OCI-LY7 (cell line): Measurements from ENCODE around the gene RRP15. TPM values are rescaled to one million over a fixed set of nuclear protein-coding genes. Genes with fewer than 3 reads are reported as not detected.

Source experiments
- BruUV-seq: library from RNA; stranded (reverse); fragments of 400-500 nt; replicated peaks from 2 replicates; lab custom pipeline; 2021; lab: Mats Ljungman, UMichigan
- CTCF ChIA-PET: fragments of 300-600 bp; sonication (Branson Sonifier 250); formaldehyde crosslinking; loops from one replicate; lab custom pipeline; 2022; ENCODE audit warnings: antibody characterized with exemption; ENCODE audit not compliant: unreplicated experiment; lab: Charles Lee
- POLR2A ChIA-PET: fragments of 300-600 bp; sonication (Branson Sonifier 250); formaldehyde crosslinking; loops from one replicate; lab custom pipeline; 2022; ENCODE audit warnings: antibody characterized with exemption; lab: Charles Lee
- DNase-seq: peaks from one replicate; pipeline ENCODE4 v3.0.0-alpha.2; 2015; ENCODE audit warnings: low spot score
- H2AFZ ChIP-seq: fragments of 200-600 bp; sonication (generic), shearing (Covaris generic); 2 replicates; pipeline ENCODE4 v1.6.1; 2014; ENCODE audit warnings: mild to moderate bottlenecking, antibody characterized with exemption, low read length, moderate library complexity
- H3K27ac ChIP-seq: fragments of 200-600 bp; sonication (generic); 2 replicates; pipeline ENCODE4 v1.5.1; 2014; ENCODE audit warnings: mixed run types, low read depth, mild to moderate bottlenecking, moderate library complexity, low read length, inconsistent platforms; ENCODE audit not compliant: poor library complexity, severe bottlenecking
- H3K36me3 ChIP-seq: fragments of 200-600 bp; sonication (generic); 2 replicates; pipeline ENCODE4 v1.6.1; 2014; ENCODE audit warnings: mild to moderate bottlenecking, antibody characterized with exemption, low read length, moderate library complexity, mixed read lengths; ENCODE audit not compliant: insufficient read depth
- H3K4me1 ChIP-seq: fragments of 200-600 bp; sonication (generic); 2 replicates; pipeline ENCODE4 v1.5.1; 2014; ENCODE audit warnings: mild to moderate bottlenecking, low read length; ENCODE audit not compliant: insufficient read depth, poor library complexity, severe bottlenecking
- H3K4me2 ChIP-seq: fragments of 200-600 bp; sonication (generic); 2 replicates; pipeline ENCODE4 v1.6.1; 2014; ENCODE audit warnings: mild to moderate bottlenecking, low read length
- H3K4me3 ChIP-seq: fragments of 200-600 bp; sonication (generic); 2 replicates; pipeline ENCODE4 v1.5.1; 2014; ENCODE audit warnings: mild to moderate bottlenecking, low read depth, low read length; ENCODE audit not compliant: poor library complexity, severe bottlenecking
- H3K79me2 ChIP-seq: fragments of 200-600 bp; sonication (generic); 2 replicates; pipeline ENCODE4 v1.6.1; 2016; ENCODE audit warnings: low read depth, mild to moderate bottlenecking, low read length, moderate library complexity, mixed read lengths; ENCODE audit not compliant: insufficient read depth
- H3K9me2 ChIP-seq: fragments of 200-600 bp; sonication (generic); 2 replicates; pipeline ENCODE4 v1.6.1; 2016; ENCODE audit warnings: mild to moderate bottlenecking, low read length, mixed read lengths; ENCODE audit not compliant: insufficient read depth
- H3K9me3 ChIP-seq: fragments of 200-600 bp; sonication (generic); 2 replicates; pipeline ENCODE4 v1.6.1; 2014; ENCODE audit warnings: mild to moderate bottlenecking, mixed run types, low read length, mixed read lengths
- H4K20me1 ChIP-seq: fragments of 200-600 bp; sonication (generic); 2 replicates; pipeline ENCODE4 v1.6.1; 2014; ENCODE audit warnings: mild to moderate bottlenecking, antibody characterized with exemption, low read length, moderate library complexity, mixed read lengths; ENCODE audit not compliant: insufficient read depth
- EZH2phosphoT487 ChIP-seq: fragments of 200-600 bp; sonication (generic); IDR thresholded peaks from 2 replicates; pipeline ENCODE4 v1.6.1; 2018; ENCODE audit warnings: low read depth, borderline replicate concordance, mild to moderate bottlenecking, mixed run types, antibody characterized with exemption, low read length, moderate library complexity, mixed read lengths
- intact Hi-C: fragments of 100-400 bp; cut with micrococcal nuclease; formaldehyde crosslinking; loops from one replicate; pipeline ENCODE4 v1.10.0; 2022; ENCODE audit not compliant: unreplicated experiment
- total RNA-seq, 2 experiments: library from RNA; depleted of rRNA in 1 of 2; stranded (reverse); fragments of >200 nt in 1 of 2; shearing (Covaris generic) in 1 of 2; gene quantifications; 2 replicates each; pipeline ENCODE4 v1.2.3, GENCODE V29; 2014 to 2022
- TF ChIP-seq, protein P1 (sequence below): fragments of 200-600 bp; sonication (generic); conservative IDR thresholded peaks from 2 replicates; pipeline ENCODE4 v1.5.1; 2014; ENCODE audit warnings: mild to moderate bottlenecking, antibody characterized with exemption, low read length, moderate library complexity, mixed read lengths

The RRP15 gene
- total RNA-seq, 2 experiments from 2014 or later, result 7.2 to 21.9 TPM

DNA sequence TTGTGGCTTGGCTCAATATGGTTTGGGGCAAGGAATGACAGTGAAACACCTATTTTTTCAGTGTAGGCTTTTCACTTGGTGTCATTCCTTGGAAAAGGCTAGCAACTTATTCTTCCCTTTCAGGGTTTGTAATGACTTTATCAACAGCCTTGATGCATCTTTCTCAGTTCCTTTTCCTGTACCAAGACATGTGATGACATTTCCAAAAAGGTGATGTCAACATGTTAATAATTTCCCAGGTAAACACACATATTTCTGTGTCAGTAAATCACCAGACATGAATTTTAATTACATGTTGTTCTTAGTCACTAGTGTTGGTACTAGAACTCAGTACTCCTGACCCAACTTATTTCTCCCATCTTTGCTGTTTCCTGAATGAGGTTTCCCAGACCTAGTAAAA, 37.8 kb upstream of the RRP15 start:
- no peak for TF ChIP-seq EZH2phosphoT487
- TF ChIP-seq, protein P1, sequence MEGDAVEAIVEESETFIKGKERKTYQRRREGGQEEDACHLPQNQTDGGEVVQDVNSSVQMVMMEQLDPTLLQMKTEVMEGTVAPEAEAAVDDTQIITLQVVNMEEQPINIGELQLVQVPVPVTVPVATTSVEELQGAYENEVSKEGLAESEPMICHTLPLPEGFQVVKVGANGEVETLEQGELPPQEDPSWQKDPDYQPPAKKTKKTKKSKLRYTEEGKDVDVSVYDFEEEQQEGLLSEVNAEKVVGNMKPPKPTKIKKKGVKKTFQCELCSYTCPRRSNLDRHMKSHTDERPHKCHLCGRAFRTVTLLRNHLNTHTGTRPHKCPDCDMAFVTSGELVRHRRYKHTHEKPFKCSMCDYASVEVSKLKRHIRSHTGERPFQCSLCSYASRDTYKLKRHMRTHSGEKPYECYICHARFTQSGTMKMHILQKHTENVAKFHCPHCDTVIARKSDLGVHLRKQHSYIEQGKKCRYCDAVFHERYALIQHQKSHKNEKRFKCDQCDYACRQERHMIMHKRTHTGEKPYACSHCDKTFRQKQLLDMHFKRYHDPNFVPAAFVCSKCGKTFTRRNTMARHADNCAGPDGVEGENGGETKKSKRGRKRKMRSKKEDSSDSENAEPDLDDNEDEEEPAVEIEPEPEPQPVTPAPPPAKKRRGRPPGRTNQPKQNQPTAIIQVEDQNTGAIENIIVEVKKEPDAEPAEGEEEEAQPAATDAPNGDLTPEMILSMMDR, result no peak
- no TSS peak for BruUV-seq
- DNase-seq, result no peak
- Histone ChIP-seq H2AFZ (no peak overlapping the region), H3K4me2 (no peak overlapping the region), H3K9me2 (no peaks in the 10 kb centered on the region), H3K4me1 (no peaks in the 10 kb centered on the region), H3K79me2 (no peaks in the 10 kb centered on the region), H3K9me3 (no peaks in the 10 kb centered on the region), H3K27ac (no peak overlapping the region), H3K4me3 (no peak overlapping the region), H4K20me1 (no peaks in the 10 kb centered on the region), H3K36me3 (no peaks in the 10 kb centered on the region)
- intact Hi-C loops, result no loop called here
- ChIA-PET CTCF (no interaction called here), POLR2A (no interaction called here)

DNA sequence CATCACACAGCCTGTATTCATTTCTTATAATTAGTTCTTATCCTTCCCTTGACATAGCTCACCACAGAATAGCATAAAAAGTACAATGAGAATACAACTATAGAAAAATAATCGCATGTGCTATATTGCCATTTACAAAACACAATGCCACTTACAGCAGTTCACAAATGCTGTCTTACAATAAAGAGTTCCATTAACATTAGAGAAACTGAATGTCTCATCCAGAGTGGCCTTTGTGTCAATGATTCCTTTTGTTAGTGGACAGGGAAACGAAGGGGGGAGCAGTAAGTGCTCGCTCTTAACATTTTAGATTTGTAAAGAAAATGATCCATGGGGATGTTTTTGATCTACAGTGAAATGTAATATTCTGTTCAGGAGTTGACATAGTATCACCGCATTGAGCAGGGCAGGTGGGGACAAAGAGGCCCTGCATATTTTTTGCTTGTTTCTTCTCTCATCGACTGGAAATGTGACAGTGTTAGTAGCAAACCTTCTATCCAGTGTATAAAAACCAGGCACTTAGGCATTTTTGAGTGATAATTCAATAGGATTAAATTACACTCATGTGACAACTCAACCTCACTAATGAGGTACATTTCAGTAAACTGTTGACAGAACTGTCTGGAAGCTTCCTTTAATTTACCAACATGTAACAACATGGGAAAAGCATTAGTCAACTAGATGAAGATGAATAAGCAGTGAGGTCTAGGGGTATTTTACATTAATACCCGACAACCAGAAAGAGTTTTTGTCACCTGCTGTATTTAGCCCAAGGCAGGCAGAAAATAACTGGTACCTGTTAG, 35.6 kb upstream of the RRP15 start:
- Histone ChIP-seq H3K4me3 (no peak overlapping the region), H3K36me3 (no peaks in the 10 kb centered on the region), H3K79me2 (no peaks in the 10 kb centered on the region), H3K9me3 (no peaks in the 10 kb centered on the region), H3K4me1 (no peaks in the 10 kb centered on the region), H4K20me1 (no peaks in the 10 kb centered on the region), H3K27ac (no peak overlapping the region), H2AFZ (no peak overlapping the region), H3K4me2 (no peak overlapping the region), H3K9me2 (no peaks in the 10 kb centered on the region)
- intact Hi-C loops, result no loop called here
- CTCF ChIA-PET, result no interaction called here
- no peak for TF ChIP-seq EZH2phosphoT487
- TF ChIP-seq, protein P1, result no peak
- DNase-seq, result no peak
- BruUV-seq, result no TSS peak
- POLR2A ChIA-PET, result no interaction called here

DNA sequence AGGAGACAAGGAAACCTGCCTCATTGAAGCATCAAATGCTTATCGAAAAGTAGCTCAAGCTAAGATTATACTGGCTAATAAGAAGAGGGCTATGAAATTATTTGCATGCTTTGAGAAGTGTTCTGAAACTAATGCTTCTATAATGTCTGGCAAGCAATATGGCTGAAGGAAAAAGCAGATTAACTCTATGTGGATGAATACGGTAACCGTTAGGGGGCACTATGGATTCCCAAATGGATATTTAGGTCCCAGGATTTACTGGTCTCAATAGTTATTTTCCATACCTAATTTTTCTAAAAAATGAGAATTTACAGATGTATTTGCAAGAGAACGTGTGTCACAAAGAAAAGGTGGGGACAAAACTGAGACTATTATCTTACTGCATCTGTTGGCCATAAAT, 34.6 kb upstream of the RRP15 start:
- TF ChIP-seq, protein P1, result no peak
- TF ChIP-seq EZH2phosphoT487, result no peak
- Histone ChIP-seq H3K4me1 (no peaks in the 10 kb centered on the region), H4K20me1 (no peaks in the 10 kb centered on the region), H3K4me2 (no peak overlapping the region), H3K9me3 (no peaks in the 10 kb centered on the region), H3K27ac (no peak overlapping the region), H3K4me3 (no peak overlapping the region), H3K79me2 (no peaks in the 10 kb centered on the region), H3K36me3 (no peaks in the 10 kb centered on the region), H3K9me2 (no peaks in the 10 kb centered on the region), H2AFZ (no peak overlapping the region)
- no peak for DNase-seq
- BruUV-seq, result no TSS peak
- ChIA-PET CTCF (no interaction called here), POLR2A (interaction anchor here (0.7 kb wide), 1 partner anchor 1029 kb away, joined by 3 read pairs; no protein-coding TSS in a partner anchor)
- intact Hi-C loops, result no loop called here
